HCT116 (cell line): ENCODE results near the gene ELF2.

Experiments used
- CEBPB ChIP-seq: IDR thresholded peaks from 2 replicates; pipeline ENCODE4 v1.6.1; 2012; ENCODE audit warnings: low read depth
- CTCF ChIP-seq, 3 experiments: fragments of 200-600 bp in 1 of 3; sonication (generic) in 1 of 3; IDR thresholded peaks in 2 of 3; conservative IDR thresholded peaks in 1 of 3; 2 replicates each; pipeline ENCODE4 v1.5.1; 2012 to 2017; ENCODE audit warnings: low read depth in 2 of 3, low read length in 2 of 3, antibody characterized with exemption in 1 of 3, borderline replicate concordance in 1 of 3, control low read depth in 1 of 3, mild to moderate bottlenecking in 1 of 3, mixed read lengths in 1 of 3, mixed run types in 1 of 3, moderate library complexity in 1 of 3; ENCODE audit not compliant: insufficient read depth in 1 of 3
- ELF1 ChIP-seq: IDR thresholded peaks from 2 replicates; pipeline ENCODE4 v1.6.1; 2012; ENCODE audit warnings: low read depth, borderline replicate concordance
- EZH2phosphoT487 ChIP-seq: fragments of 200-600 bp; IDR thresholded peaks from 2 replicates; pipeline ENCODE4 v1.6.1; 2018; ENCODE audit warnings: antibody characterized with exemption, borderline replicate concordance
- JUND ChIP-seq: IDR thresholded peaks from 2 replicates; pipeline ENCODE4 v1.6.1; 2012
- MAX ChIP-seq: IDR thresholded peaks from 2 replicates; pipeline ENCODE4 v1.6.1; 2012
- POLR2A ChIP-seq: IDR thresholded peaks from 2 replicates; pipeline ENCODE4 v1.7.0; 2011; ENCODE audit warnings: borderline replicate concordance; ENCODE audit not compliant: insufficient read depth, insufficient read length; ENCODE audit errors: extremely low read depth
- POLR2AphosphoS5 ChIP-seq: IDR thresholded peaks from 2 replicates; pipeline ENCODE4 v1.6.1; 2011; ENCODE audit warnings: mild to moderate bottlenecking, low read depth, low read length, moderate library complexity
- SIN3A ChIP-seq: IDR thresholded peaks from 2 replicates; pipeline ENCODE4 v1.6.1; 2012; ENCODE audit warnings: low read depth
- SP1 ChIP-seq: IDR thresholded peaks from 2 replicates; pipeline ENCODE4 v1.6.1; 2012; ENCODE audit warnings: low read depth
- YY1 ChIP-seq: IDR thresholded peaks from 2 replicates; pipeline ENCODE4 v1.6.1; 2011; ENCODE audit warnings: low read length, low read depth, moderate library complexity, mild to moderate bottlenecking; ENCODE audit not compliant: insufficient replicate concordance; ENCODE audit errors: extremely low read depth

DNA sequence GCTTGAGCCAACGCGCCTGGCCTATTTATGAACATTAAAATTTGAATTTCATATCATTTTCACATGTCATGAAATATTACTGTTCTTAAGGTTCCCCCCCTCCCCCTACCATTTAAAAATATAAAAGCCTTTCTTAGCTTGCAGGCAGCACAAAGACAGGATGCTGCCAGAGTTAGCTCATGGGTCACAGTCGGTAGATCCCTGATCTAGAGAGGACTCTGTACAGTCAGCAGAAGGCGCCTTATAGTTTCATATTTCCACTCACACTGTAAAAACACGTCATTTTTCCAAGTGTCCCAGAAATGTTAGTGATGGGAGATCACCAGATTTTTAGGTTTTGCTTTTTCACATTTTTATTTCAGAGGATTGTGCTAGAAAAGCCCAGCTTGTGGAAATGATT, 149.2 kb downstream of the ELF2 start:
- TF ChIP-seq CTCF (IDR thresholded peaks at IDR 0.05 in 2 of 3, conservative IDR thresholded peaks at IDR 0.05 in 1 of 3; ENCODE audit: borderline replicate concordance in 1 of 3, insufficient read depth in 1 of 3, low read depth in 2 of 3, low read length in 2 of 3) (no peak), SP1 (no peak), POLR2A (no peak), EZH2phosphoT487 (no peak), POLR2AphosphoS5 (no peak), CEBPB (no peak), YY1 (no peak), JUND (no peak), ELF1 (no peak), SIN3A (no peak), MAX (no peak)
